GM18499 (cell line): ENCODE results near the gene SLC32A1.

Source experiments
- ATAC-seq: cut with Tn5 transposase; IDR thresholded peaks from one replicate; pipeline ENCODE4 v1.9.1; 2021; ENCODE audit warnings: moderate number of reproducible peaks; ENCODE audit not compliant: insufficient read depth, unreplicated experiment

The SLC32A1 gene

GRCh38 chr20:38725148-38725901, 1.0 kb downstream of the SLC32A1 start:
- no peak for ATAC-seq

GRCh38 chr20:38725931-38726803, 1.9 kb downstream of the SLC32A1 start:
- ATAC-seq, result no peak

GRCh38 chr20:38726804-38727606, 2.7 kb downstream of the SLC32A1 start:
- ATAC-seq, result no peak

- ATAC-seq, result no peak
These were observed 3.4 kb downstream of the SLC32A1 start for GRCh38 chr20:38727607-38728190.

GRCh38 chr20:38728191-38728781, 4.0 kb downstream of the SLC32A1 start:
- no peak for ATAC-seq

GRCh38 chr20:38728911-38729642, 4.8 kb downstream of the SLC32A1 start:
- no peak for ATAC-seq

GRCh38 chr20:38729767-38730166, 5.5 kb downstream of the SLC32A1 start:
- ATAC-seq, result no peak

- ATAC-seq, result no peak
These were observed 6.1 kb downstream of the SLC32A1 start for GRCh38 chr20:38730167-38730988.

- ATAC-seq, result no peak
These were observed 6.9 kb downstream of the SLC32A1 start for GRCh38 chr20:38730989-38731737.

GRCh38 chr20:38731738-38732113, 7.4 kb downstream of the SLC32A1 start:
- ATAC-seq, result no peak

GRCh38 chr20:38732981-38733380, 8.7 kb downstream of the SLC32A1 start:
- ATAC-seq, result no peak

GRCh38 chr20:38735172-38735571, 10.9 kb downstream of the SLC32A1 start:
- ATAC-seq, result no peak

GRCh38 chr20:38737887-38738286, 13.6 kb downstream of the SLC32A1 start:
- no peak for ATAC-seq

- no peak for ATAC-seq
These were observed 21.5 kb downstream of the SLC32A1 start for GRCh38 chr20:38745757-38746156.

- ATAC-seq, result no peak
These were observed 23.3 kb downstream of the SLC32A1 start for GRCh38 chr20:38747495-38748096.

- ATAC-seq, result no peak
These were observed 24.0 kb downstream of the SLC32A1 start, which contains the start of gene ACTR5 for GRCh38 chr20:38748097-38748860. ACTR5 (plus strand) TSS chr20:38748460; CDS start chr20:38748479, 19 bp downstream.

- no peak for ATAC-seq
These were observed 24.5 kb downstream of the SLC32A1 start for GRCh38 chr20:38748861-38749149.
